Measurements from ENCODE around the gene PCDHGA5. TPM values are rescaled to one million over a fixed set of nuclear protein-coding genes. Genes with fewer than 3 reads are reported as not detected.

The PCDHGA5 gene
- total RNA-seq, 1 donor from 2014 or later = 0.15 TPM

GRCh38 chr5:141397756-141398551 lies 34.0 kb downstream of the PCDHGA5 start, which contains the start of gene PCDHGB5:
Gene PCDHGB5, plus strand, starts transcription at chr5:141397947. Its CDS starts 181 bp downstream, at chr5:141398128.

GRCh38 chr5:141402553-141403243 lies 38.7 kb downstream of the PCDHGA5 start, which contains the start of gene PCDHGA9:
Gene PCDHGA9, plus strand, starts transcription at chr5:141402778. Its CDS starts 175 bp downstream, at chr5:141402953.

GRCh38 chr5:141407790-141408505 lies 44.0 kb downstream of the PCDHGA5 start, which contains the start of gene PCDHGB6:
Gene PCDHGB6, plus strand, starts transcription at chr5:141408021. Its CDS starts 182 bp downstream, at chr5:141408203.

GRCh38 chr5:141412854-141413539 lies 49.0 kb downstream of the PCDHGA5 start, which contains the start of gene PCDHGA10:
Gene PCDHGA10, plus strand, starts transcription at chr5:141412987. Its CDS starts 189 bp downstream, at chr5:141413176.

Other genes with a start within 250 kb of the PCDHGA5 start
- gene PCDHB4, start 242.3 kb upstream of the PCDHGA5 start, total RNA-seq = not detected in 2 replicates
- 0.84 and 0.89 TPM in 2 replicates for gene PCDHB5, start 229.0 kb upstream of the PCDHGA5 start, total RNA-seq
- not detected in 2 replicates for gene PCDHB6, start 214.1 kb upstream of the PCDHGA5 start, total RNA-seq
- gene PCDHB7, start 191.5 kb upstream of the PCDHGA5 start, total RNA-seq = 0.15 and 0.17 TPM in 2 replicates
- not detected in 2 replicates for gene PCDHB8, start 186.4 kb upstream of the PCDHGA5 start, total RNA-seq
- under 0.01 TPM in 1 of 2 replicates, not detected in the other for gene PCDHB16, start 181.8 kb upstream of the PCDHGA5 start, total RNA-seq
- not detected in 2 replicates for gene PCDHB9, start 177.0 kb upstream of the PCDHGA5 start, total RNA-seq
- under 0.01 and 0.15 TPM in 2 replicates for gene PCDHB10, start 171.8 kb upstream of the PCDHGA5 start, total RNA-seq
- under 0.01 TPM in 2 replicates for gene PCDHB11, start 164.5 kb upstream of the PCDHGA5 start, total RNA-seq
- not detected in 2 replicates for gene PCDHB12, start 155.4 kb upstream of the PCDHGA5 start, total RNA-seq
- gene PCDHB13, start 150.2 kb upstream of the PCDHGA5 start, total RNA-seq = under 0.01 TPM in 2 replicates
- gene PCDHB14, start 140.8 kb upstream of the PCDHGA5 start, total RNA-seq = under 0.01 TPM in 1 of 2 replicates, not detected in the other
- 0.15 and 0.17 TPM in 2 replicates for gene PCDHB15, start 118.8 kb upstream of the PCDHGA5 start, total RNA-seq
- not detected in 2 replicates for gene SLC25A2, start 60.1 kb upstream of the PCDHGA5 start, total RNA-seq
- 31.8 and 38.5 TPM in 2 replicates for gene TAF7, start 43.4 kb upstream of the PCDHGA5 start, total RNA-seq
- under 0.01 and 0.15 TPM in 2 replicates for gene PCDHGA1, start 33.6 kb upstream of the PCDHGA5 start, total RNA-seq
- 0.50 and 0.59 TPM in 2 replicates for gene PCDHGA2, start 25.4 kb upstream of the PCDHGA5 start, total RNA-seq
- gene PCDHGA3, start 20.3 kb upstream of the PCDHGA5 start, total RNA-seq = 0.15 and 0.34 TPM in 2 replicates
- gene PCDHGB1, start 14.1 kb upstream of the PCDHGA5 start, total RNA-seq = 0.30 and 0.34 TPM in 2 replicates
- gene PCDHGA4, start 9.1 kb upstream of the PCDHGA5 start, total RNA-seq = 1.0 and 1.3 TPM in 2 replicates
- gene PCDHGB2, start 4.2 kb upstream of the PCDHGA5 start, total RNA-seq = 0.50 and 0.59 TPM in 2 replicates
- 0.45 and 0.50 TPM in 2 replicates for gene PCDHGB3, start 6.1 kb downstream of the PCDHGA5 start, total RNA-seq
- 0.67 and 1.0 TPM in 2 replicates for gene PCDHGA6, start 9.7 kb downstream of the PCDHGA5 start, total RNA-seq
- 0.50 and 0.89 TPM in 2 replicates for gene PCDHGA7, start 18.6 kb downstream of the PCDHGA5 start, total RNA-seq
- gene PCDHGB4, start 23.5 kb downstream of the PCDHGA5 start, total RNA-seq = 4.0 and 4.4 TPM in 2 replicates
- gene PCDHGA8, start 28.5 kb downstream of the PCDHGA5 start, total RNA-seq = 0.15 and 0.67 TPM in 2 replicates
- 10.6 and 13.8 TPM in 2 replicates for gene PCDHGB5, start 33.8 kb downstream of the PCDHGA5 start, total RNA-seq
- 1.7 and 1.9 TPM in 2 replicates for gene PCDHGA9, start 38.6 kb downstream of the PCDHGA5 start, total RNA-seq
- gene PCDHGB6, start 43.9 kb downstream of the PCDHGA5 start, total RNA-seq = 1.3 and 2.1 TPM in 2 replicates
- gene PCDHGA10, start 48.8 kb downstream of the PCDHGA5 start, total RNA-seq = 4.9 and 5.2 TPM in 2 replicates
- gene PCDHGB7, start 53.5 kb downstream of the PCDHGA5 start, total RNA-seq = 6.1 and 7.2 TPM in 2 replicates
- gene PCDHGA11, start 56.9 kb downstream of the PCDHGA5 start, total RNA-seq = 10.9 and 11.6 TPM in 2 replicates
- 7.7 and 8.4 TPM in 2 replicates for gene PCDHGA12, start 66.3 kb downstream of the PCDHGA5 start, total RNA-seq
- 39.3 and 42.2 TPM in 2 replicates for gene PCDHGC3, start 111.8 kb downstream of the PCDHGA5 start, total RNA-seq
- gene PCDHGC4, start 120.9 kb downstream of the PCDHGA5 start, total RNA-seq = 0.17 and 0.30 TPM in 2 replicates
- gene PCDHGC5, start 124.9 kb downstream of the PCDHGA5 start, total RNA-seq = 0.17 and 0.30 TPM in 2 replicates

Data from bronchus fibroblast of lung (primary cell).